ENCODE data around the gene ARID3A. TPM values are rescaled to one million over a fixed set of nuclear protein-coding genes. Genes with fewer than 3 reads are reported as not detected.

The ARID3A gene
- total RNA-seq, 2 experiments from 2014 or later = 25.1 to 36.0 TPM

DNA sequence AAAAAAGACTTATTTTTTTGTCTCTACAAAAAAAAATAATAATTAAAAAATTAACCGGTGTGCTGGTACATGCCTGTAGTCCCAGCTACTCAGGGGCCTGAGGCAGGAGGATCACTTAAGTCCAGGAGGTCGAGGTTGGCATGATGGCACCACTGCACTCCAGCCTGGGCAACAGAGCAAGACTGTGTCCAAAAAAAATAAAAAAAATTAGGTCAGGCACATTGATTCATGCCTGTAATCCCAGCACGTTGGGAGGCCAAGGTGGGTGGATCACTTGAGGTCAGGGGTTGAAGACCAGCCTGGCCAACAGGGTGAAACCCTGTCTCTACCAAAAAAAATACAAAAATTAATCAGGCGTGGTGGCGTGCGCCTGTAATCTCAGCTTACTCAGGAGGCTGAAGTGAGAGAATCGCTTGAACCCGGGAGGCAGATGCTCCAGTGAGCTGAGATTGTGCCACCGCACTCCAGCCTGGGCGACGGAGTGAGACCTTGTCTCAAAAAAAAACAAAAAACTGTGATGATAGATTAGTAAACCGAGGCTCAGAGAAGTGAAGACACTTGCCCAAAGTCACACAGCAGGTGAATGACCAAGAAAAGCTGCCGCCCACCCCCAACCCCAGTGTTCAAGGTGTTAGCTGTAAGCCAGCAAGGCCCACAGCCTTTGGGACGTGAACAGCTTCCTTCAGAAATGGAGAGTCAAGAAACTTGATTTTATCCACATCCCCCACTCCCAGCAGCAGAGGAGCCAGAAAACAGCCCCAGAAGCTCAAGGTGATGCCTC lies 23.2 kb upstream of the ARID3A start:
- no peak overlapping the region for H3K27ac Mint-ChIP-seq
- DNase-seq = no peak
- no peak overlapping the region for H3K4me3 Mint-ChIP-seq
- intact Hi-C loops (cut with DNase I, micrococcal nuclease) = no loop called here
- no peaks in the 10 kb centered on the region for H3K9me3 Mint-ChIP-seq (ENCODE audit: low read depth)
- POLR2A ChIA-PET = interaction anchor here (0.6 to 0.7 kb wide), 2 partner anchors 11 to 38 kb away, joined by 3 to 5 read pairs; no protein-coding TSS in a partner anchor
- peaks cover 27% of the 10 kb centered on the region for H3K36me3 Mint-ChIP-seq (ENCODE audit: low read depth)
- peaks cover 36% of the 10 kb centered on the region for H3K4me1 Mint-ChIP-seq
- ATAC-seq = no peak
- no peaks in the 10 kb centered on the region for H3K27me3 Mint-ChIP-seq
- CTCF ChIA-PET = interaction anchor here (0.6 to 1.4 kb wide), 2 partner anchors 9 to 173 kb away, joined by 3 read pairs; partner anchors contain the start of genes MED16 and RNU6-9

DNA sequence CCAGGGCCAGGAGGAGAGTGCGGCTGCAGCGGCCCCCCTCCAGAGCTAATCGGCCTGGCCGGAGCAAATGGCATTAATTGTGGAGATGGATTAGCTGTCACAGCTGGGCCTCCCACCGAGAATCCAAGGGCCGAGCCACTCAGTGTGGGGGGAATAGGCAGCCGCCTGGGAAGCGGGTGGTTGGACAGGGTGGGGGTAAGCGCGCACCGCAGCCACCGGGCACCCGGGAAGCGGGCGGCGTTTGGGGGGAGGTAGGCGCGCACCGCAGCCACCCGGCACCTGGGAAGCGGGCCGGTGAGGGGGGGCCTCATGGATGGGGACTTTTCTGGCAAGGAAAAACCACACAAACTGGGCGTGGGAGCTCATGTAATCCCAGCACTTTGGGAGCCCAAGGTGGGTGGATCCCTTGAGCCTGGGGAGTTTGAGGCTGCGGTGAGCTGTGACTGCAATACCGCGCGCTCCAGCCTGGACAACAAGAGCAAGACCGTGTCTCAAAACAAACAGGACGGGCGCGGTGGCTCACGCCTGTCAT lies 22.5 kb upstream of the ARID3A start:
- no peak overlapping the region for H3K27ac Mint-ChIP-seq
- peaks cover 41% of the 10 kb centered on the region for H3K4me1 Mint-ChIP-seq
- POLR2A ChIA-PET = interaction anchor here (0.6 to 0.7 kb wide), 3 partner anchors 11 to 342 kb away, joined by 3 to 5 read pairs (median 4); no protein-coding TSS in a partner anchor
- intact Hi-C loops (cut with DNase I, micrococcal nuclease) = no loop called here
- H3K4me3 Mint-ChIP-seq = no peak overlapping the region
- H3K27me3 Mint-ChIP-seq = no peaks in the 10 kb centered on the region
- ATAC-seq (no peak), DNase-seq (no peak)
- peaks cover 28% of the 10 kb centered on the region for H3K36me3 Mint-ChIP-seq (ENCODE audit: low read depth)
- H3K9me3 Mint-ChIP-seq (ENCODE audit: low read depth) = no peaks in the 10 kb centered on the region
- CTCF ChIA-PET = interaction anchor here (0.6 to 0.9 kb wide), 5 partner anchors 40 to 633 kb away, joined by 3 to 4 read pairs (median 3); no protein-coding TSS in a partner anchor

DNA sequence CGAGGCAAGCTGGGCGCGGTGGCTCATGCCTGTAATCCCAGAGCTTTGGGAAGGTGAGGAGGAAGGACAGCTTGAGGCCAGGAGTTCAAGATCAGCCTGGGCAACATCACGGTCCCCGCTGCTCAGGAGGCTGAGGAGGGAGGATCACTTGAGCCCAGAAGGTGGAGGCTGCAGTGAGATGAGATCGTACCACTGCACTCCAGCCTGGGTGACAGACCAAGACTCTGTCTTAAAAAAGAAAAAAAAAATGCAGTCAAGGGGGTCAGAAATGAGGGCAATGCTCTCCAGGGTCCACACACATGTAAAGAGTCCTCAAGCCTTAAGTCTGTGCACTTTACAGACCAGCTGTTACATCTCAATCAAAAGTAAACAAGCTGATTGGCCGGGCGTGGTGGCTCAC lies 21.3 kb upstream of the ARID3A start:
- Mint-ChIP-seq H3K27ac (no peak overlapping the region), H3K27me3 (no peaks in the 10 kb centered on the region), H3K36me3 (ENCODE audit: low read depth) (peaks cover 26% of the 10 kb centered on the region), H3K9me3 (ENCODE audit: low read depth) (no peaks in the 10 kb centered on the region), H3K4me3 (no peak overlapping the region), H3K4me1 (peaks cover 53% of the 10 kb centered on the region)
- intact Hi-C loops (cut with DNase I, micrococcal nuclease) = no loop called here
- DNase-seq = no peak
- ChIA-PET CTCF (interaction anchor here (1.1 kb wide), 1 partner anchor 281 kb away, joined by 4 read pairs; no protein-coding TSS in a partner anchor), POLR2A (interaction anchor here (0.7 to 1.0 kb wide), 2 partner anchors 11 to 122 kb away, joined by 9 to 10 read pairs; partner anchors contain the start of gene RNU6-9)
- no peak for ATAC-seq

DNA sequence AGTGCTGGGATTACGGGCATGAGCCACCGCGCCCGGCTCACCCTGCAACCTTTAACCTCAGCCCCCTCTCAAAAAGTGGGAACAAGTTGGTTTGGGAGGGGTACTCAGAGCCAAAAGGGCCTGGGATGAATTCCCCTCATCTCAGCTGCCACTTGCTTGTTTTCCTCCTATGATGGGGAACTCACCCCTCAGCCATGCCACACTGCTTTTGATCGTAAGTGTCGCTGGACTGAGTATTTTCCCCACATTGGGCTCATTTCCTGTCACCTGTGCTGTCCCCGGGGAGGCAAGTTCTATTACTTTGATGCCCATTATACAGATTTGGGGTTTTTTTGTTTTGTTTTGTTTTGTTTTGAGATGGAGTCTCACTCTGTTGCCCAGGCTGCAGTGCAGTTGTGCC lies 19.4 kb upstream of the ARID3A start:
- intact Hi-C loops (cut with DNase I, micrococcal nuclease) = no loop called here
- Mint-ChIP-seq H3K4me3 (no peak overlapping the region), H3K9me3 (ENCODE audit: low read depth) (no peaks in the 10 kb centered on the region), H3K27me3 (no peaks in the 10 kb centered on the region), H3K36me3 (ENCODE audit: low read depth) (peaks cover 22% of the 10 kb centered on the region), H3K4me1 (peaks cover 56% of the 10 kb centered on the region), H3K27ac (peak overlapping the region; percentile 80)
- POLR2A ChIA-PET = interaction anchor here (0.7 kb wide), 1 partner anchor 1155 kb away, joined by 9 read pairs; no protein-coding TSS in a partner anchor
- ATAC-seq = no peak
- DNase-seq = no peak
- CTCF ChIA-PET = interaction anchor here (1.5 to 2.1 kb wide), 2 partner anchors 13 to 43 kb away, joined by 3 to 7 read pairs; partner anchors contain the start of genes MED16 and RNU6-9

DNA sequence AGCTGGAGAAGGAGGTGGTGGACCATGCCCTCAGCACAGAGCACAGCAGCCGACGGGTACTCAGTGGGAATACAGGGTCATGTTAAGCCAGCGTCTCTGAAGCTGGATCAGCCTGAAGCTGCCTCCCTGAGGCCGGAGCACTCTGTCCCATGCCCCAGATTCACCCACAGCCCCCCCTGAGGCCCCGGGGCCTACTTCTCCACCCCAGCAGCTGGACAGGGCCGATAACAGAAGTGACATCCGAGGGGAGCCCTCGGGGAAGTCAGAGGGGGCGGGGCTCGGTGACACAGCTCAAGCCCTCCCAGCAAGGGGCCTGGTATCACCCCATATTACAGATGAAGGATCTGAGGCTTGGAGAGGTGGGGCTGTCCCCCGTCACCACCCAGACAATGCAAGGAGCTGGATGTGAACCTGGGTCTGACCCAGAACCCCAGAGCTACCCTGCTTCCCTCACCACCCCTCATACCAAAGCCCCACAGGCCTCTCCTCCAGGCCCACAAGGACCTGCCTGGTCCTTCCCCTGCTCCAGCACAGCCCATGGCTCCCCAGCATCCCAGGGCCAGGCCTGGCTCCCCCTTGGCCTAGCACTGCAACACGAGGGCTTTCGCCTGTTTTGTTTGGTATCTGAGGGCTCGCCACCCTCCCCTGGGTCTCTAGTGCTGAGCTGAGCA lies 18.5 kb upstream of the ARID3A start:
- ATAC-seq (peak; percentile 17), DNase-seq (peak; percentile 70)
- intact Hi-C loops (cut with DNase I, micrococcal nuclease) = no loop called here
- no peaks in the 10 kb centered on the region for H3K27me3 Mint-ChIP-seq
- peaks cover 20% of the 10 kb centered on the region for H3K36me3 Mint-ChIP-seq (ENCODE audit: low read depth)
- POLR2A ChIA-PET = interaction anchor here (0.5 to 1.1 kb wide), 4 partner anchors 13 to 114 kb away, joined by 3 to 4 read pairs (median 3); partner anchors contain the start of genes MED16, RNU6-2 and RNU6-9
- peaks cover 55% of the 10 kb centered on the region for H3K4me1 Mint-ChIP-seq
- CTCF ChIA-PET = interaction anchor here (1.2 to 2.1 kb wide), 3 partner anchors 14 to 76 kb away, joined by 3 to 7 read pairs (median 5); partner anchors contain the start of genes MED16, RNU6-9 and WDR18
- peak overlapping the region; percentile 80 for H3K27ac Mint-ChIP-seq
- H3K4me3 Mint-ChIP-seq = no peak overlapping the region
- no peaks in the 10 kb centered on the region for H3K9me3 Mint-ChIP-seq (ENCODE audit: low read depth)

DNA sequence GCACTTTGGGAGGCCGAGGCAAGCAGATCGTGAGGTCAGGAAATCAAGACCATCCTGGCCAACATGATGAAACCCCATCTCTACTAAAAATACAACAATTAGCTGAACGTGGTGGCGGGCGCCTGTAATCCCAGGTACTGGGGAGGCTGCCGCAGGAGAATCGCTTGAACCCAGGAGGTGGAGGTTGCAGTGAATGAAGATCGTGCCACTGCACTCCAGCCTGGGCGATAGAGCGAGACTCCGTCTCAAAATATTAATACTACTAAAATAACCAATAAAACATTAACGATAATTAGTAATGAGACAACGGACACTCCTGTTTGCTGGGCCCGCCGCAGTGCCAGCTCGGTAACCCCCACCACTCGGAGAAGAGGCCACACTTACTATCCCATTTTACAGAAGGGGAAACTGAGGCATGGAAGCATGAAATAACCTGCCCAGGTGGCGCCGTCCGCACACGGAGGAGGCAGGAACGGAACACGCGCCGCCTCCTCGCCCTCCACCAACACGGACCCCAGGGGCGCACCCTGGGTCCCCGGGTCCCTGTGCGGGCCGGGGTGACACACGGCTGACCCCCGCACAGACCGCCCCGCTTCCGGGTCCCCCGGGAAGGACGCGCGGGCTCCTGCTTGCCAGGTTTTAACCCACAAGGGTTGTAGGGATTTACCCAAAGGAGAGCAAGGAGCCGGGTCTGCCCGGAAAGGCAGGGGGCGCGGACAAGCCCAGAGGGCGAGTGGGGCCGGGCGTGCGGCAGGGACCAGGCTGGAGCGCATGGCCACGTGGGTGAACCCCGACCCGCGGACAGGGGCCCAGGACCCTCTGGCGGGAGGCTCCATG lies 14.4 kb upstream of the ARID3A start:
- CTCF ChIA-PET = interaction anchor here (0.9 kb wide), 1 partner anchor 72 kb away, joined by 3 read pairs; the partner anchor contains the start of gene WDR18

DNA sequence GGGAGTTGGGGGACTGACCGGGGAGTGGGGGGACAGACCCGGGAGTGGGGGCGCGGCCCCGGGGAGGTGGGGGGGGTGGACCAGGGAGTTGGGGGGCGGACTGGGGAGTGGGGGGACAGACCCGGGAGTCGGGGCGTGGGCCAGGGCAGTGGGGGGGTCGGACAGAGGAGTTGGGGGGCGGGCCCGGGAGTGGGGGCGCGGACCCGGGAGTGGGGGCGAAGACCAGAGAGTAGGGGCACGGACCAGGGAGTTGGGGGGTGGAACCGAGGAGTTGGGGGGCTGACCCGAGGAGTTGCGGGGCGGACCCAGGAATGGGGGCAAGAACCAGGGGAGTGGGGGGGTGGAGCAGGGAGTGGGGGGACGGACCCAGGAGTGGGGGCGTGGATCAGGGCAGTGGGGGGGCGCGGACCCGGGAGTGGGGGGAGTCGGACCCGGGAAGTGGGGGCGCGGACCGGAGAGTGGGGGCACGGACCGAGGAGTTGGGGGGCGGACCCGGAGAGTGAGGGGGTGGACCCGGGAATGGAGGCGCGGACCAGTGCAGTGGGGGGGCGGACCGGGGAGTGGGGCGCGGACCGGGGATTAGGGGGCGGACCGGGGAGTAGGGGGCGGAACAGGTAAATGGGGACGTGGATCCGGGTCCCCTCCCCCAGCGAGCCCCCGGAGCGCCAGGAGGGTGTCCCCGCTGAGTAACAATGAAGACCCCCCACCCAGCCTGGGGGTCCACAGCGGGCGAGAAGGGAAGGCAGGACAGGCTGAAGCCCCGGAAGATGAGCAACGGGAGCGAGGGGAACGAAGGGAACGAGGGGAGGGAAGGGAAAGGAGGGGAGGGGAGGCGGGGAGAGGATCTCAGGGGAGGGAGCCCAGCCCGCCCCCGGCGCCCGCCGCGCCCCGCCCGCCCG lies 13.4 kb upstream of the ARID3A start:
- no peak overlapping the region for H3K27ac Mint-ChIP-seq
- H3K27me3 Mint-ChIP-seq = no peaks in the 10 kb centered on the region
- CTCF ChIA-PET = no interaction called here
- intact Hi-C loops (cut with DNase I, micrococcal nuclease) = loop anchor here in 1 of 2 experiments (1.0 kb wide), 2 partner anchors 19 to 115 kb away; partner anchors contain the start of genes MED16, PTBP1 and RNU6-9
- peaks cover 36% of the 10 kb centered on the region for H3K4me1 Mint-ChIP-seq
- peak overlapping the region; percentile 79 for H3K4me3 Mint-ChIP-seq
- POLR2A ChIA-PET = no interaction called here
- peaks cover 14% of the 10 kb centered on the region for H3K36me3 Mint-ChIP-seq (ENCODE audit: low read depth)
- no peaks in the 10 kb centered on the region for H3K9me3 Mint-ChIP-seq (ENCODE audit: low read depth)
- DNase-seq (peak; percentile 50), ATAC-seq (no peak)

More for the DNA sequence above, 14.4 kb upstream of the ARID3A start:
- intact Hi-C loops (cut with DNase I, micrococcal nuclease) = no loop called here
- peaks cover 15% of the 10 kb centered on the region for H3K36me3 Mint-ChIP-seq (ENCODE audit: low read depth)
- POLR2A ChIA-PET = no interaction called here
- no peaks in the 10 kb centered on the region for H3K27me3 Mint-ChIP-seq
- H3K9me3 Mint-ChIP-seq (ENCODE audit: low read depth) = no peaks in the 10 kb centered on the region
- peaks cover 46% of the 10 kb centered on the region for H3K4me1 Mint-ChIP-seq
- ATAC-seq (no peak), DNase-seq (no peak)
- peak overlapping the region; percentile 60 for H3K27ac Mint-ChIP-seq
- H3K4me3 Mint-ChIP-seq = peak overlapping the region; percentile 62

DNA sequence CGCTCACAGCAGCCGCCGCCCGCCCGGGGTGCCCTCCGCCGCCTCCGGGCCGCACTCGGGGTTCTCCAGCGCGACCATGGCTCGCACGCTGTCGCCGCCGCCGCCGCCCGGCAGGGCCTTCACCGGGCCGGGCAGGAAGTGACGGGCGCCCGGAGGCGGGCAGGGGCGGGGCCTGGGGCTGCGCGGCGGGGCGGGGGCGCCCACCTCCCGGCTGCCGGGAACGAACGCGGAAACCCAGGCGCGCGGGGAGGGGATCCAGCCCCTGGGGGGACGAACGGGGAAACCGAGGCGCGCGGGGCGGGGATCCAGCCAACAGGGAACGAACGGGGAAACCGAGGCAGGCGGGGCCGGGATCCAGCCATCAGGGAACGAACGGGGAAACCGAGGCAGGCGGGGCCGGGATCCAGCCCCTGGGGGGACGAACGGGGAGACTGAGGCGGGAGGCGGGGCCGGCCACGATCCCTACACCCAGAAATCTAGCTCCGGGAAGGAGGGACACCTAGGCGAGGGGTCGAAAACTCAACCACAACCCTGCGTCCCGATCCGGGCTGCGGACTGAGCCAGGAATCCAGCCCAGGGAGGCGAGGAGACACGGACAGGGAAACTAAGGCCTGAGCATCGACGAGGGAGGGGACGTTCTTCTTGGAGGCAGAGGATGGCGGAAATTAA lies 12.6 kb upstream of the ARID3A start, which contains the start of gene R3HDM4:
Gene R3HDM4 (minus strand): TSS at position 140 of the 669 bp plus-strand sequence. CDS start 62 bp downstream, at position 78.
- Mint-ChIP-seq H3K4me3 (peak within 1 kb of the TSS; percentile 79), H3K27ac (peak within 1 kb of the TSS; percentile 90), H3K27me3 (no peaks in the 10 kb centered on the region), H3K36me3 (ENCODE audit: low read depth) (peaks cover 8% of the 10 kb centered on the region), H3K4me1 (peaks cover 32% of the 10 kb centered on the region), H3K9me3 (ENCODE audit: low read depth) (no peaks in the 10 kb centered on the region)
- ATAC-seq (peak; percentile 57), DNase-seq (peak; percentile 92)
- ChIA-PET CTCF (no interaction called here), POLR2A (no interaction called here)
- intact Hi-C loops (cut with DNase I, micrococcal nuclease) = loop anchor here in 1 of 2 experiments (1.0 kb wide), 2 partner anchors 20 to 116 kb away; partner anchors contain the start of genes MED16, PTBP1 and RNU6-9

DNA sequence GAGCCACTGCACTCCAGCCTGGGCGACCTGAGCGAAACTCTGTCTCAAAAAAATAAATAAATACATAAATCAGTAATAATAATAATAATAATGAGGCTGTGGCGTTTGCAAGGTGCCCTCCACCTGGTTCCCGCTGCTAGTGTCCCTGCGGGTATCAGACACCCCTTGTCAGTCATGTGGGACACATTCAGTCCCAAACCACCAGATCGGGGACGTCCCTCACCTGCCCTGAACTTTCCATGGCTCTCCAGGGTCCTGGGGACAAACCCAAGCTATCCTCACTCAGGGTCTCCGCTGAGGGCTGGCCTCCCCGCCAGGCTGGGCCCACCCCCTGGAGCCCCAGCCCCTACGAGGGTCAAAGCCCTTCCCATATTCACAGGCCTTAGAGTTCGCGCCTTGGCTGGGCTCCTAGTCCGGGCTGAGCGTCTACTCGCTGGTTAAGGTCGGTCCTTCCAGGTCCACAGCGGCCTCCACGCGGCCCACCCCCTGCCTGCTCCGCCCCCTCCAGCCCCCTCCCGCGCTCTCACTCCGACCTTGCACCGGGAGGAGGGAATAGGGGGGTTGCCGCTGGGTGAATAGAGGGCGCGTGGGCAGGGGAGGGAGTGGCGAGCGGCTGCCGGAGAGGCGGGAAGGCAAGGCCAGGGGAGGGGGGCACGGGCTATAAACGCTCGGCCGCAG lies 9.1 kb upstream of the ARID3A start:
- H3K27me3 Mint-ChIP-seq = no peaks in the 10 kb centered on the region
- no peaks in the 10 kb centered on the region for H3K9me3 Mint-ChIP-seq (ENCODE audit: low read depth)
- ATAC-seq = no peak
- peak overlapping the region; percentile 32 for H3K4me3 Mint-ChIP-seq
- POLR2A ChIA-PET = no interaction called here
- peaks cover 8% of the 10 kb centered on the region for H3K36me3 Mint-ChIP-seq (ENCODE audit: low read depth)
- peak; percentile 70 for DNase-seq
- no peak overlapping the region for H3K27ac Mint-ChIP-seq
- H3K4me1 Mint-ChIP-seq = peaks cover 17% of the 10 kb centered on the region
- CTCF ChIA-PET = no interaction called here
- intact Hi-C loops (cut with DNase I, micrococcal nuclease) = no loop called here

All from activated CD4-positive, alpha-beta T cell treated with anti-CD3 and anti-CD28 coated beads for 36 hours (primary cell).